CD14-positive monocyte (primary cell): Measurements from ENCODE around the gene FRMD3. TPM values are rescaled to one million over a fixed set of nuclear protein-coding genes. Genes with fewer than 3 reads are reported as not detected.

Experiments used
- DNase-seq, 3 donors: peaks; one replicate each; pipeline ENCODE4 v3.0.0-alpha.2; 2011 to 2022
- H2AFZ ChIP-seq: 2 replicates; pipeline ENCODE4 v1.6.0; 2012; ENCODE audit warnings: mild to moderate bottlenecking, low read depth, low read length, inconsistent platforms; ENCODE audit not compliant: insufficient read depth, poor library complexity, severe bottlenecking
- H3K27ac ChIP-seq, 2 donors: 1 replicate in 1 of 2; 2 replicates in 1 of 2; pipeline ENCODE4 v1.5.1; 2012 to 2013; ENCODE audit warnings: low read length in 2 of 2, control low read depth in 1 of 2, inconsistent platforms in 1 of 2, low read depth in 1 of 2, mild to moderate bottlenecking in 1 of 2
- H3K27me3 ChIP-seq, 2 donors: one replicate each; pipeline versions ENCODE4 v1.6.0 to v1.6.1; 2011 to 2013; ENCODE audit warnings: low read length in 2 of 2; ENCODE audit not compliant: control insufficient read depth in 2 of 2, insufficient read depth in 2 of 2
- H3K36me3 ChIP-seq, 2 donors: replicated peaks in 1 of 2; 1 replicate in 1 of 2; 2 replicates in 1 of 2; pipeline versions ENCODE4 v1.5.1 to v1.6.1; 2012 to 2013; ENCODE audit warnings: low read length in 2 of 2, control low read depth in 1 of 2, inconsistent platforms in 1 of 2, mild to moderate bottlenecking in 1 of 2; ENCODE audit not compliant: insufficient read depth in 2 of 2, control insufficient read depth in 1 of 2
- H3K4me1 ChIP-seq, 2 donors: 1 replicate in 1 of 2; 2 replicates in 1 of 2; pipeline versions ENCODE4 v1.5.1 to v1.6.1; 2012 to 2013; ENCODE audit warnings: low read length in 2 of 2, control low read depth in 1 of 2, inconsistent platforms in 1 of 2, mild to moderate bottlenecking in 1 of 2, moderate library complexity in 1 of 2; ENCODE audit not compliant: insufficient read depth in 2 of 2, control insufficient read depth in 1 of 2
- H3K4me2 ChIP-seq: replicated peaks from 2 replicates; pipeline ENCODE3; 2012; ENCODE audit warnings: low read length, moderate library complexity, mild to moderate bottlenecking; ENCODE audit not compliant: poor library complexity, severe bottlenecking; ENCODE audit errors: extremely low read depth
- H3K4me3 ChIP-seq, 3 experiments: fragments of 200-600 bp in 1 of 3; sonication (generic) in 1 of 3; replicated peaks in 1 of 3; 1 replicate in 2 of 3; 2 replicates in 1 of 3; pipeline ENCODE4 v1.5.1; 2011 to 2013; ENCODE audit warnings: low read length in 3 of 3, mild to moderate bottlenecking in 3 of 3, control low read depth in 2 of 3, low read depth in 2 of 3, inconsistent platforms in 1 of 3, moderate library complexity in 1 of 3
- H3K79me2 ChIP-seq: 2 replicates; pipeline ENCODE4 v1.6.0; 2012; ENCODE audit warnings: mild to moderate bottlenecking, control low read depth, inconsistent platforms, low read length, moderate library complexity; ENCODE audit not compliant: insufficient read depth
- H3K9ac ChIP-seq: 2 replicates; pipeline ENCODE4 v1.6.0; 2017; ENCODE audit warnings: low read length, mild to moderate bottlenecking; ENCODE audit not compliant: insufficient read depth, poor library complexity, severe bottlenecking
- H3K9me3 ChIP-seq, 2 donors: replicated peaks in 1 of 2; 1 replicate in 1 of 2; 2 replicates in 1 of 2; pipeline versions ENCODE4 v1.5.1 to v1.6.1; 2012 to 2013; ENCODE audit warnings: low read length in 2 of 2, control low read depth in 1 of 2; ENCODE audit not compliant: control insufficient read depth in 1 of 2, insufficient read depth in 1 of 2
- H4K20me1 ChIP-seq: 2 replicates; pipeline ENCODE4 v1.6.0; 2012; ENCODE audit warnings: mild to moderate bottlenecking, low read length, control low read depth, moderate library complexity; ENCODE audit not compliant: insufficient read depth
- H3K27ac Mint-ChIP-seq, 7 donors: one replicate each; pipeline ENCODE4 v1.8.0; 2020; ENCODE audit warnings: mild to moderate bottlenecking in 7 of 7, mixed read lengths in 7 of 7, moderate library complexity in 6 of 7, inconsistent platforms in 2 of 7
- H3K27me3 Mint-ChIP-seq, 3 donors: one replicate each; pipeline ENCODE4 v1.8.0; 2021 to 2022; ENCODE audit warnings: low read depth in 3 of 3, mild to moderate bottlenecking in 3 of 3, mixed read lengths in 3 of 3, moderate library complexity in 3 of 3, inconsistent platforms in 1 of 3
- H3K36me3 Mint-ChIP-seq, 2 donors: one replicate each; pipeline ENCODE4 v1.8.0; 2020; ENCODE audit warnings: mixed read lengths in 2 of 2, inconsistent platforms in 1 of 2, mild to moderate bottlenecking in 1 of 2
- H3K4me1 Mint-ChIP-seq: one replicate; pipeline ENCODE4 v1.8.0; 2020; ENCODE audit warnings: mild to moderate bottlenecking, mixed read lengths
- H3K4me3 Mint-ChIP-seq, 2 donors: one replicate each; pipeline ENCODE4 v1.8.0; 2020; ENCODE audit warnings: mild to moderate bottlenecking in 2 of 2, mixed read lengths in 2 of 2, moderate library complexity in 1 of 2
- H3K9me3 Mint-ChIP-seq, 7 donors: one replicate each; pipeline ENCODE4 v1.8.0; 2020 to 2022; ENCODE audit warnings: mixed read lengths in 7 of 7, mild to moderate bottlenecking in 6 of 7, moderate library complexity in 6 of 7, inconsistent platforms in 2 of 7
- CTCF ChIP-seq: fragments of 200-600 bp; IDR thresholded peaks from one replicate; pipeline ENCODE4 v1.8.0; 2022; ENCODE audit warnings: antibody characterized with exemption, mild to moderate bottlenecking
- WGBS: methylation state at CpG from one replicate; pipeline ENCODE4 v1.1.5; 2013; ENCODE audit warnings: missing lambda C conversion rate; ENCODE audit not compliant: insufficient coverage; 5-methylcytosine and 5-hydroxymethylcytosine counted together
- intact Hi-C, 2 donors: fragments of 100-400 bp; cut with micrococcal nuclease; formaldehyde crosslinking; loops; one replicate each; pipeline versions ENCODE4 v1.15.0 to v1.15.1; 2023
- polyA plus RNA-seq, 3 donors: library from polyadenylated mRNA; depleted of rRNA in 1 of 3; unstranded in 2 of 3; stranded (reverse) in 1 of 3; fragments of 300-500 nt in 2 of 3; fragments of >200 nt in 1 of 3; fragmentation: Illumina TruSeq in 2 of 3; gene quantifications; 1 replicate in 2 of 3; 2 replicates in 1 of 3; pipeline ENCODE4 v1.2.3, GENCODE V29; 2012 to 2021

FRMD3 gene
- polyA plus RNA-seq, 3 donors = 2.8 to 9.8 (median 4.2) TPM

GRCh38 chr9:83457005-83457404 lies 81.2 kb downstream of the FRMD3 start:
- Mint-ChIP-seq H3K9me3 (peaks cover 6 to 14% (median 8%) of the 10 kb centered on the region in 7 donors), H3K4me3 (no peak overlapping the region), H3K27me3 (peaks cover 0 to 8% (median 0%) of the 10 kb centered on the region in 3 donors), H3K4me1 (peaks cover 9% of the 10 kb centered on the region), H3K36me3 (peaks cover 0 to 10% of the 10 kb centered on the region in 2 donors), H3K27ac (no peak overlapping the region)
- Histone ChIP-seq H3K9me3 (peaks cover 0 to 2% of the 10 kb centered on the region in 2 donors), H3K4me3 (no peak overlapping the region), H3K27me3 (no peaks in the 10 kb centered on the region), H3K27ac (no peak overlapping the region), H3K79me2 (no peaks in the 10 kb centered on the region), H3K4me2 (no peak overlapping the region), H3K9ac (no peak overlapping the region), H2AFZ (no peak overlapping the region), H3K4me1 (no peaks in the 10 kb centered on the region), H3K36me3 (no peaks in the 10 kb centered on the region), H4K20me1 (no peaks in the 10 kb centered on the region)
- no peak for DNase-seq
- intact Hi-C loops = no loop called here
- TF ChIP-seq CTCF = no peak
- no CpG with 5 or more reads among the region's 3 CpGs for WGBS

- Histone ChIP-seq H3K79me2 (no peaks in the 10 kb centered on the region), H3K27ac (no peak overlapping the region), H3K4me3 (no peak overlapping the region), H3K9ac (no peak overlapping the region), H3K27me3 (no peaks in the 10 kb centered on the region), H3K4me1 (no peaks in the 10 kb centered on the region), H3K36me3 (no peaks in the 10 kb centered on the region), H3K4me2 (no peak overlapping the region), H3K9me3 (no peaks in the 10 kb centered on the region), H4K20me1 (no peaks in the 10 kb centered on the region), H2AFZ (no peak overlapping the region)
- Mint-ChIP-seq H3K4me1 (peaks cover 9% of the 10 kb centered on the region), H3K27ac (no peak overlapping the region), H3K4me3 (no peak overlapping the region), H3K9me3 (peaks cover 5 to 13% (median 6%) of the 10 kb centered on the region in 7 donors), H3K36me3 (peaks cover 2 to 8% of the 10 kb centered on the region in 2 donors), H3K27me3 (peaks cover 0 to 8% (median 0%) of the 10 kb centered on the region in 3 donors)
- TF ChIP-seq CTCF = no peak
- no CpG with 5 or more reads among the region's 2 CpGs for WGBS
- intact Hi-C loops = no loop called here
- DNase-seq = no peak
Measured at GRCh38 chr9:83456226-83456625, 82.0 kb downstream of the FRMD3 start.
